ENCODE measurements around the gene KRTAP12-1. TPM values are rescaled to one million over a fixed set of nuclear protein-coding genes. Genes with fewer than 3 reads are reported as not detected.

Gene KRTAP12-1
- total RNA-seq, 4 donors from 2014 or later = not detected

DNA sequence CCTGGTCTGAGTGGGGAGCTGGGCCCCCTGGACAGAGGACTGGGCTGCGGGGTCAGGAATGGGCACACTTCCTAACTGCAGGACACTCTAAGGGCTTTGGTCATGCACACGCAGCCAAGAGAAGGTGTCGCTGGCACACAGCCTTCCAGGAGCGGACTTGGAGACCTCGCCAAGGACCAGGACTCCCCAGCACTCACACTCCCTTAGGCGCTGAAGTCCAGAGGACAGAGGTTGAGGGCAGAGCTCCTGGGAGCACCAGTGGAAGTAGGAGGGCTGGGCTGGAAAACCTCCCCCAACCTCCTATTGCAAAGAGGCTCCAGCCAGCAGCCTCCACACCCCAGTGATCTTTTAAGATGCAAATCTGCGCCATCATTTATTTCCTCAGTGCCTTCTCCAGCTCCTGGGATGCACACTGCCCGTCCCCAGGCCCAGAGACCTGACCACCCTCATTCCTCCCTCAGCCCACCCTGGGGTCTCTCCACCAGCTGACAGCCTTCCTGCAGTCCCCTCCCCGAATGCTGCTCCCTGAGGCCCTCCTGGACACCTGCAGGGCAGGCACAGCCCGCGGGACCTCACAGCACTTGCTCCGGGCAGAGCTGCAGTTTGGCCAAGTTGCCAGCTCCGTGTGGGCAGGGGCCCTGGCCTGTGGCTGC lies 26.4 kb upstream of the KRTAP12-1 start:
- DNase-seq = peak in 2 of 3 donors; percentile 35 to 41
- peaks cover 0 to 32% of the 10 kb centered on the region in 2 donors for H3K27me3 ChIP-seq

DNA sequence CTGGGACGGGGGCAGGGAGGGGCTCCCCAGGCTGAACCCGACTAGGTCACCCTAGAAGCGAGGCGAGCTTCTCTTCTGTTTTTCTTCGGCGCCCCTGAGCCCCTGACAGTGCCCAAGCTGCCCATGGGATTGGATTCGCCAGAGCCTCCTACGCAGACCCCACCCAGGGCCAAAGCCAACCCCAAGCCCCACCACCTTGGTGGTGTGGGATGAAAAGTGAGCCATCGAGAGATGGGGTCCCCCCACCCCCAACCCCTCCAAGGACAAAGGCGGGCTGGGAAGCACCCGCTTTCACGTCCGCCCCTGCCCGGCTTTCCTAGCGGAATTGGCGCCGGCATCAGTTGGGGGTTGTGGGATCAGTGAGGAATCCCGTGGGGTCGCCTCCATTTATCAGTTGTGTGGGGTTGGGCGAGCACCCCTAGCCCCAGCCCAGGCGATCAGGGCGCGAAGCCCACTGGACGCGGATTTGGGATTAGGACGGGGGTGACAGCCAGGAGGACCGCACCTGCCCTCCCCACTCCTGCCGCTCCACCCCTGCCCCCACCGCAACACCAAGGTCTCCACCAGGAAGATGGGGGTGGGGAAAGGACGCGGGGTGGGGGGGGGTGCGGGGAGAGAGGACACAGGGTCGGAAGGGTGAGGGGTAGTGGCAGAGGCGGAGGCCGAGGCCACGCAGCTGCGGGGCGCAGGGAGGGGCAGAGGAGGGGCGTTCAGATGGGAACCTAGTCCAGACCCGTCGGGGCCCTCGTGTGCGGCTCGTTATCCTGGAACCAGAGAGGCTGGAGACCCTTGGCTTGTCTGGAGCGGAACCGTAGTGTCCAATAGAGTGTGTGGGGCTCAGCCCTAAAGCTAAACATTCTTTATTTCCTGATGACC lies 25.0 kb upstream of the KRTAP12-1 start:
- H3K27me3 ChIP-seq = peaks cover 0 to 25% of the 10 kb centered on the region in 2 donors
- no peak overlapping the region for H3K4me3 ChIP-seq
- H3K27ac ChIP-seq = no peak overlapping the region
- no peaks in the 10 kb centered on the region for H3K36me3 ChIP-seq
- peaks cover 0 to 6% (median 2%) of the 10 kb centered on the region in 4 donors for H3K9me3 ChIP-seq
- TF ChIP-seq POLR2A (IDR thresholded peaks at IDR 0.05) (no peak), CTCF (IDR thresholded peaks at IDR 0.05) (no peak)
- H3K4me1 ChIP-seq = peaks cover 0 to 11% (median 0%) of the 10 kb centered on the region in 4 donors
- DNase-seq = peak in 1 of 3 donors; percentile 38

More for the DNA sequence above, 26.4 kb upstream of the KRTAP12-1 start:
- Histone ChIP-seq H3K36me3 (no peaks in the 10 kb centered on the region), H3K9me3 (peaks cover 0 to 6% (median 2%) of the 10 kb centered on the region in 4 donors), H3K27ac (no peak overlapping the region), H3K4me3 (no peak overlapping the region), H3K4me1 (peaks cover 0 to 15% (median 0%) of the 10 kb centered on the region in 4 donors)
- TF ChIP-seq POLR2A (IDR thresholded peaks at IDR 0.05) (no peak), CTCF (IDR thresholded peaks at IDR 0.05) (no peak)

- peak in 2 of 3 donors; percentile 40 for DNase-seq
- no peak for TF ChIP-seq CTCF (IDR thresholded peaks at IDR 0.05)
- TF ChIP-seq POLR2A (IDR thresholded peaks at IDR 0.05) = no peak
- H3K27me3 ChIP-seq = peaks cover 0 to 17% of the 10 kb centered on the region in 2 donors
- no peak overlapping the region for H3K4me3 ChIP-seq
- no peak overlapping the region for H3K27ac ChIP-seq
- H3K36me3 ChIP-seq = no peaks in the 10 kb centered on the region
- peaks cover 0 to 4% (median 0%) of the 10 kb centered on the region in 4 donors for H3K4me1 ChIP-seq
- peaks cover 0 to 6% (median 2%) of the 10 kb centered on the region in 4 donors for H3K9me3 ChIP-seq
These were observed 24.2 kb upstream of the KRTAP12-1 start for GRCh38 chr21:44706026-44706705.

DNA sequence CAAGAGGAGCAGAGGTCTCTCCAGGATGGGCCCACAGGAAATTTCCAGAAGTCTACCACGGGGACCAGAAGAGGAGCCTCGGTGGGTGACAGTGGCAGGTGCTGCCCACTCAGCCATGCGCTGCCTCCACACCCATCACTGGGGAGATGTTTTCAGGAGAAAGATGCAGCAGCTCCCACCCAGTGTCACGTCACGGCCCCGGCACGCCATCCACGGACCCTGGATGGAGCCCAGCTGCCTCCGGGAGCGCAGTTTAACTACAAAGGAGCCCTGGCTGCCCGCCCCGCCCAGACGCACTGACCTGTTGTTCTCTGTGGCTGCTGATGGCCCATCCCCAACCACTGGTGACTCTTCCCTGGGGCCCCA lies 22.7 kb upstream of the KRTAP12-1 start:
- Histone ChIP-seq H3K27ac (no peak overlapping the region), H3K27me3 (peaks cover 0 to 13% of the 10 kb centered on the region in 2 donors), H3K9me3 (peaks cover 0 to 6% (median 2%) of the 10 kb centered on the region in 4 donors), H3K4me1 (no peaks in the 10 kb centered on the region), H3K4me3 (no peak overlapping the region), H3K36me3 (no peaks in the 10 kb centered on the region)
- TF ChIP-seq POLR2A (IDR thresholded peaks at IDR 0.05) = no peak
- TF ChIP-seq CTCF (IDR thresholded peaks at IDR 0.05) = no peak
- DNase-seq = peak in 1 of 3 donors; percentile 29

Measured in Peyer's patch (tissue), 4 donors.